Measurements from ENCODE around the gene CFAP107.

The CFAP107 gene

GRCh38 chr1:12772520-12772919 is 26.5 kb downstream of the CFAP107 start:
- no peak for DNase-seq (ENCODE audit: low spot score)
- TF ChIP-seq CTCF (conservative IDR thresholded peaks at IDR 0.05; ENCODE audit: low read depth), result no peak
- POLR2A ChIA-PET (ENCODE audit: low non-redundant PET), result no interaction called here
- H3K27ac ChIP-seq, result no peak overlapping the region
- CTCF ChIA-PET, result no interaction called here

- no peak within 1 kb of the TSS for H3K27ac ChIP-seq
- ChIA-PET POLR2A (ENCODE audit: low non-redundant PET) (no interaction called here), CTCF (no interaction called here)
- no peak for DNase-seq (ENCODE audit: low spot score)
- TF ChIP-seq CTCF (conservative IDR thresholded peaks at IDR 0.05; ENCODE audit: low read depth), result no peak
Measured at GRCh38 chr1:12773438-12773837, 27.4 kb downstream of the CFAP107 start, which contains the start of gene PRAMEF12. TSS of gene PRAMEF12 (plus strand) at chr1:12773738. CDS start at chr1:12774868, 1,130 bp downstream.

- no peak for DNase-seq (ENCODE audit: low spot score)
- CTCF ChIA-PET, result no interaction called here
- no peak for TF ChIP-seq CTCF (conservative IDR thresholded peaks at IDR 0.05; ENCODE audit: low read depth)
- no peak overlapping the region for H3K27ac ChIP-seq
- POLR2A ChIA-PET (ENCODE audit: low non-redundant PET), result no interaction called here
Measured at GRCh38 chr1:12774801-12775345, 28.9 kb downstream of the CFAP107 start.

GRCh38 chr1:12775443-12775842 is 29.4 kb downstream of the CFAP107 start:
- POLR2A ChIA-PET (ENCODE audit: low non-redundant PET), result no interaction called here
- no peak for DNase-seq (ENCODE audit: low spot score)
- CTCF ChIA-PET, result no interaction called here
- H3K27ac ChIP-seq, result no peak overlapping the region
- no peak for TF ChIP-seq CTCF (conservative IDR thresholded peaks at IDR 0.05; ENCODE audit: low read depth)

GRCh38 chr1:12776801-12777557 is 31.0 kb downstream of the CFAP107 start:
- ChIA-PET POLR2A (ENCODE audit: low non-redundant PET) (no interaction called here), CTCF (no interaction called here)
- no peak overlapping the region for H3K27ac ChIP-seq
- DNase-seq (ENCODE audit: low spot score), result no peak
- TF ChIP-seq CTCF (conservative IDR thresholded peaks at IDR 0.05; ENCODE audit: low read depth), result no peak

GRCh38 chr1:12778061-12778460 is 32.1 kb downstream of the CFAP107 start:
- CTCF ChIA-PET, result no interaction called here
- H3K27ac ChIP-seq, result no peak overlapping the region
- no peak for DNase-seq (ENCODE audit: low spot score)
- TF ChIP-seq CTCF (conservative IDR thresholded peaks at IDR 0.05; ENCODE audit: low read depth), result no peak
- POLR2A ChIA-PET (ENCODE audit: low non-redundant PET), result no interaction called here
